HG03460 (cell line): ENCODE results near the gene ST3GAL5.

ENCODE experiments used
- ATAC-seq: cut with Tn5 transposase; IDR thresholded peaks from one replicate; pipeline ENCODE4 v1.9.1; 2021; ENCODE audit not compliant: unreplicated experiment

ST3GAL5 gene

DNA sequence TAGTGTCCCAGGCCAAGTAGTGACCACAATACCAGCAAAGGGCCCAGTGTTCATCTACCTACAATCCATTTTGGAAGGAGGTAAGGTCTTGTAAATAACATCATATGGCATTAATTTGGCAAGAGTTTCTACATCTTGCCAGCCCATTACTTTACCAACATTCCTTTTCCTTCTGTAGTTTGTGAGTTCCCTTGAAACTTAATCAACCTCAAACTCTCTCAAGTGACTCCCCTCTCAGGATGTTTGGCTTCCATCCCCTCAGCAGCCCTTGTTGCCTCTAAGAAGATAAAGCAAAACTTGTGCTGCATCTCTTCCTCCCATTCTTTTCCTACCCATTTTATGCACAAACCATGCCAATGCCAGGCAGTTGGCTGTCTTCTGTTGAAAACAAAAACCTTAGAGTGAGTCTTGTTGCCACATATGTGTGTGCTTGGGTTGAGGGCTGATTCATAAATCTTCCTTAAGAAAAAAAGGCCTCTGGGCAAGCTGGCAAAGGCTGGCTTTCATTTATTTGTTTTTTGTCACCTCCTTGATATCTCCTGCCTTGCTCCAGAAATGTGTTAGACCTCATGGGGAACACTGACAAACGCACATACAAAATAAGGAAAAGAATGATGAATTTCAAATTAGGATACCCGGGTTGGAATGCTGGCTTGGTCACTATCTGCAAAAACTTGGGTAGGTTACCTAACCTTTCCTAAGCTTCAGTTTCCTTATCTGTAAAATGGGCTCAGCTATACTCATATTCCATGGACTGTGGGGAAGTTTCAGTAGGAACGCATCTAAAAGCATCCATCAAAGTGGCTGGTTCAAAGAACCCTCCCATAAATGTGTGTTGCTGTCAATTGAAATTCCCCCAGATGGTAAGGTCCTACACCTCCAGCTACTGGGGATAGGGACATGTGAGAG is 29.4 kb upstream of the ST3GAL5 start:
- ATAC-seq, result no peak

DNA sequence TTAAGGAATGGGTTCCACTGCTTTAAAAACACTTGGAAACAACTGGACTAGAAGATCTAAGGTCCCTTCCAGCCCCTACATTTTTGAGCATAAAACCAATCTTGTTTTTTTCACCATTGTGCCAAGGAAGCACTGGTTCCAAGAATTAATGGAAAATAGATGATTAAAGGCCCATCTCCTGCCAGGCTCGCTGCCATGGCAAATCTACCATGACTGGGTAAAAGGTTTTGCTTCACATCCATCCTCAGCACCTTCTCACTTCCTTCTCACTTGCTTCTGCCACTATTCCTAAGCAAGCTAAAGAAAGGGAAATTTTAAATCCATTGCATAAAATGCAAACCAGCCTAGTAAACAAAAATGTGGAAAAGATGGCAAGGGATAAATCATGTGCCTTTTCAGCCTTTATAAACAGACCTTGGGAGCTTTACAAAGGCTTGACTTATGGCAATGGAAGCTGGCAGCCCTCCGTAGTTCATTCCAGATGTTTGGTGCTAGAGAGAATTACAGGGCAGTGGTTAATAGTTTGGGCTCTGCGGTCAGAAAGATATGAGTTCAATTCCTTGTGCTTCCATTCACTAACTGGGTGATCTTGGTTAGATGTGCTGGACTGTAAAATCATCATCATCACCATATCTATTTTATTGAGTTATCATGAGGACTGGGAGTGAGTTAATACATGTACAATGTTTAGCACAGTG is 27.0 kb upstream of the ST3GAL5 start:
- no peak for ATAC-seq

DNA sequence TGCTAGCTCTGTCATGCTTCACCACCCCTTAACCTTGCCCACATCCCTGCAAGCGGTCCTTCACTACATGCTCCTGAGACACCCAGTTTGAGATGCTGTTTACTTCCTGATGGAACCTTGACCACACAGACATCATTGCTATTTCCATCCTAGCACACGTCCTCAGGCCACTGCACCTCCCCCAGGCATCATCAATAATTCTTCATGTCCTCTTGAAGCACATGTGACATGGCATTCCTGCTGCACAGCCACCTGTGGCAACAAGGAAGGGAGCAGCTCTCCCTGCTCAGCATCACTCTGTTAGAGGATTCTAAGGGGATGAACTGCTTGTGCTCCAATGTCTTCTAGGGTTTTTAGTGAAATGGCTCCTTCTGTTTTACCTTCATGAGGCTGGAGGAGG is 26.1 kb upstream of the ST3GAL5 start:
- no peak for ATAC-seq

DNA sequence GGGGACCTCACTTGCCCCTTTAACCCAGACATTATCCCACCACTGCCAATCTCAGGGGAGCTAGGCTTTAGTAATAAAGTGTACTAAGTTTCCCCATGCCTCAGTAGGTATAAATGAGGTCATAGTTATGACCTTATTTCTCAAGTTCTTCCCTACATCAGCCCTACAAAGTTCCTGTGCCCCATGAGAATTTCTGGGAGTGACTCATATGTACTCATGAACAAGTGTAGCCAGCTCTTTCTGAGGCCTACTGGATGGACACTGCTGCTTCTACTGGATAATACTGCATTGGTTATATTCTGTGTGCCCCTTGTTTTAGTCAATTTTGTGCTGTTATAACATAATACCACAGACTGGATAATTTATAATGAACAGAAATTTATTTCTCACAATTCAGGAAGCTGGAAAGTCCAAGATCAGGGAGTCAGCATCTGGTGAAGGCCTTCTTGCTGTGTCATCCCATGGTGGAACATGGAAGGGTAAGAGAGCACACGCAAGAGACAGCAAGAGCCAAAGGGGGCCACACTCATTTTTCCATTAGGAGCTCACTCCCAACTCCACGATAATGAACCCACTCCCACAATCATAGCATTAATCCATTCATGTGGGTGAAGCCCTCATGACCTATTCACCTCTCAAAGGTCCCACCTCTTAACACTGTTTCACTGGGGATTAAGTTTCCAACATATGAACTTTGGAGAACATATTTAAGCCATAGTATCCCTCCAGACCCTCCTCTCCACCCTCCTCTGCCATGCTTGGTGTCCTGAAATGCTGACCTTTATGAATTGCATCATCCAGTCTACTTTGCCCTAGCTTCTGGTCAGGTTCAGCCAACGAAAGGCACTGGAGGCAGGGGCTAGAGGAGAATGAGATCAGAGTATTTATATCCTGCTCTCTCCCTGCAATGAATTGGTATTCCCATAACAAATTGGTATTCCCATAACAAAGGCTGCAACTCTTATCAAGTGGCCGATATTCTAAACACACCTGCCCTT is 25.4 kb upstream of the ST3GAL5 start:
- no peak for ATAC-seq

DNA sequence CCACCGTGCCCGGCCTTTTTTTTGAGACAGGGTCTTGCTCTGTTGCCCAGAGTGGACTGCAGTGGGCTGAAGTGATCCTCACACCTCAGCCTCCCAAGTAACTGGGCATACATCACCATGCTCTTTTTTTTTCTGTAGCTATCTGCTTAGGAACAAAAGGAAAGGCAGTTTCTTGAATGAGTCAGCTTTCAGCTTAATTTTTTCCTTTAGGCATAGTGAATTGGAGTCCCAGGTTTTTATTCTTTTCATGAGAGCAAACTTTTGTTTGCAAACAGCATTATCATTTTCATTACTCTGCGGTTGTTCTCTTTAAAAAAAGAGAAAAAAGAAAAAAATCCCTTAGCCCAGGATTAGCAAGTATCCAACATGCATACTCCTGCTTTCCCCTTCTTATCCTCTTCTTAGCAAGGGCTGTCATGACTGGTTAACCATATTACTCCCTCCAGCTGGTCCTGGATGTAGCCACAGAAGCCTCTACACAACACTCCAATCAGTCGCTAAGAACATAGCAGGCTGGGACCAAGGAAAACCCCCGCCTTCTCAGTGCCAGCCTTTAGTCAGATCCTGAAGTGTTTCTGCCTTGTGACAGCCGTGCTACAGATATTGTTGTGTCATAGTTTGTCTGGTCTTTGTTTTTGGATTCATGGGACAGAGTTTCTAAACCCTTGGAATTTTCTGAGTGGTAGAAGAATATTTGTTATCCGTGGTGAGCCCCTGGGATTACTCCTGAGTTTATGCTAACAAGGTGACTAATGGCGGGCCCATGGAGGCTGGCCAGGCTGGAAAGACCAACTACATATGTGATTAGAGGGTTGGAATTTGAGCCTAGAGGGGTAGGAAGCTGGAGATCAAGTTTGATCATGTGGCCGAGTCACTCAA is 23.3 kb upstream of the ST3GAL5 start:
- no peak for ATAC-seq

DNA sequence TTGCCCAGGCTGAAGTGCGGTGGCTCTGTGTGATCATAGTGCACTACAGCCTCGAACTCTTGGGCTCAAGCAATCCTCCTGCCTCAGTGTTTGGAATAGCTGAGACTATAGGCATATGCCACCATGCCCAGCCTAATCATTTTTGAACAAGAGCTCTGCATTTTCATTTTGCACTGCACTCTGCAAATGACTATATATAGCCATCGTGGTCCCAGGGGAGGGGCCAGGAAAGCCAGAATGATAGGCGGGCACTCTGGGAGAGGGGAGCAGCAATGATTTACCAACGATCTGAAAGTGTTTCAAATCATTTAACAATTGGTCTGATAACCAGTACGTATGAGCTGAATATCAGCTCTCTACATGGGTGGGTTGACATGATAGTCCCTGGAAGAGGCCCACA is 22.3 kb upstream of the ST3GAL5 start:
- ATAC-seq, result no peak

DNA sequence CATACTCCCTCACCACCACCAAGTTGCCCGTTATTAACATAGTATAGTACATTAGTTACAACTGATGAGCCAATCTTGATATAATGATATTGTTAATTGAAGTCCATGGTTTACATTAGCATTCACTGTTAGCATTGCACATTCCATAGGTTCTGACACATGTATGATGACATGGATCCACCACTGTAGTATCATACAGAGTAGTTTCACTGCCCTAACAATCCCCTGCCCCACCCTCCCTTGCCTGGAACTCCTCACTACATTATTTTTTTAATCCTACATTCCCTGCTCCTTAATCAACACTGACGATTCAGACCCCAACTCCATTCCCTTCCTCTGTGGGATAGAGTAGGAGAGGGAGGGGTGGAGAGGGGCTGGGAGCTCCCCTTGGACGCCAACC is 20.2 kb upstream of the ST3GAL5 start:
- no peak for ATAC-seq

DNA sequence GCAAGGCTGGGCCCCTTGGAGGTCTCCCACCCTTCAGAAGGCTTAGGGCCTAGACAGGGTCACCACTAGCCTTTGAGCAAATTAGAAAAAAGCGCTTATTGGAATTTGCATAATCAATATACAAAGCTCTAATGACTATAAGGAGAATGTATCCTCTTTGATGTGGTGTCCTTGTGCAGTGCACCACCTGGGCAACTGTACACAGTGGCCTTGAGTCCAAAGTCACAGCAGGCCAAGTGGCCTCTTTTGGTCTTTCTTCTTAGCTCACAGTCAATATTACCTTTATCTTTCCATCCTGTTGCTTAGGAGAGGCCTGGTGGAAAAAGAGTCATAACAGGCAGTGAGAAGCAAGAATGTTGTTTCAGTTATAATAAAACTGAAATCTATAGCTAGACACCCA is 19.7 kb upstream of the ST3GAL5 start:
- no peak for ATAC-seq

DNA sequence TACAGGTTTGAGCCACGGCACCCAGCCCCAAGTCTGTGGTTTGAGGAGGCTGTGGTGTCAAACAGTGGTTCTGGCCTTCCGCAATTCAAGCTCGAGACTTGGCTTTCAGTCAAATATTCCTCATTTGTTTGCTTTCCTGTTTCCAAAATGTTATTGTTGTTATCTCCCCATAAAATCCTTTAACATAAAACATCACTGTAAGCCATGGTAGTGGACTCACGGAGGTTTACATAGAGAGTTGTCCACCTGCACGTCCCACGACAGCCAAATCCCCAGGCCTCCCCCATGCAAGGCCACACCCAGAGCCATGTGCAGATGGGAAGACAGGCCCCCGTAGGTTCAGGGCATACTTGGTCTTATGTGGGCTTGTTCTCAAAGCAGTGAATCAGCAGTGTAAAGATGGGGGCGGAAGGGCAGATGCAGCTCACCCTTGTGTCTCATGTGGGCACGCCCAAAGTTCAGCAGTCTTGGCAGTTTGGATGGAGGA is 18.9 kb upstream of the ST3GAL5 start:
- no peak for ATAC-seq

DNA sequence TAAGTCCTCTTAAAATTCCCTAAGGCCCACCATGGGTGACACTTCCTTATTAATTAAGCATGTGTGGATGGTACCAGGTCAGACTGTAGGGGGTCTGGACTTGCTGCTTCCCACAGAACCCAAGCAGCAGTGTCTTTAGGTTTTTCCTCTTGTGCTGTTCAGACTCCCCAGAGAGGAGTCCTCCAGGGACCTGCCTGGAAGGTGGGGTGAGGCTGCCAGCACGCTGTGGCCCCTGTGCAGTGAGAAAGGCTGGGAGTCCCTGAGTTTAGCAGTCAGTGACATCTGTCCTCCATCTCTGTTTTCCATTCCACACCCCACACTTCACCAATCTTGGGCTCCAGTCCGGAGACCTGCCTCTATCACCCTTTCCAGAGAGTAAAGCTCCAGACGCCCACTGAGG is 18.0 kb upstream of the ST3GAL5 start:
- ATAC-seq, result no peak

DNA sequence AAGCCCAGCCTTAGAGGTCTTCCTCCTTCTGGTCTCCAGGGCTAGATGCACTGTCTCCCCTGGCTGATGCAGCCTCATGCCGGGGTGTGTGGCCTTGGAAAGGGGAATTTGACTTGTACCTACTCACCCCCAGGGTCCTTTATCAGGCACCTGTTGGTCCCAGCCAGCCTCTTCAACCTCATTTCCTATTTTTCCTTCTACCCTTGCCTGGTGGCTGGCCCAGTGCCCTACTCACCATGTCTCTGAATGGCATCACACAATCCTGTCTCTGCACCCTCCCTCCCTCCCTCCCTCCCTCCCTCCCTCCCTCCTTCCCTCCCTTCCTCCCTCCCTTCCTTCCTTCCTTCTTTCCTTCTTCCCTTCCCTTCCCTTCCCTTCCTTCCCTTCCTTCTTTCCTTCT is 17.1 kb upstream of the ST3GAL5 start:
- ATAC-seq, result no peak

DNA sequence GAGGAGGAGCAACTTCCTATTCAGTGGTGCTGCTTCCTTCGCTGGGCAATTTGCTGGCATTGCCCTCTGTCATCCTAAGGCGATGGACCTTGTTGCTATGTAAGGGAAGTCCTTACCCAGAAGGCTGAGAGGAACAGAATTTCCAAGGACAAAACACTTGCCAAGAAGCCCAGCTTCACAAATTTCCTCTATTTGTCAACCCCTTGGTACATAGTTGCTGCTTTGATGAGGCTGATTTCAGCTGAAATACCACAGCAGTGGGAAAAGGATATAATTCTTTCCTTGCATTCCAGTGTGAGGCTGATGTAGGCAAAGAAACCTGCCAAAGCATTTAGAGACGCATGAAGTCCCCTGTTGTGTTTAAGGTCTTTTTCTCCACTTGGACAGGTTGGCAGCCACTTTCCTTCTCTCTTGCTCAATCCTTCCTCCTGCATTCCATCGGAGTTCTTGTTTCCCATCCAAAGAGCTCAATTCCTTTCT is 16.4 kb upstream of the ST3GAL5 start:
- ATAC-seq, result no peak

DNA sequence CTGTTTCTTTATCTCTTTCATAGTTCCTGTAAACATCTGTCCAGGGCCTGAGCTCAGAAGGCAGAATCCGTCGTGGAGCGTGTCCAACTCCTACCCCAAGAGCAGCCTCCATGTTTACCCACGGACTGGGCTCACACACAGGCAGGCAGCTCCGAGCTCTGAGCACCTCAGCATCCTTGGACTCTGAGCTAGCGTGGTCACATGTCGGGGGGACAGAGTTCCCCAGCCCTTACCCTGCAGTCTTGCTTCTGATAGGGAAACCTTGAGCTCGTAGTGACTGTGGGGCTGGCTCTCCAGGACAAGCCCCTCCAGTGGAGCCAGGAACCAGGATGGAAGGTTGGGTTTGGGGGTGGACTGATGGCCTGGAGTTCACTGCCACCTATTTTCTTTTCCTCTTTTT is 15.1 kb upstream of the ST3GAL5 start:
- ATAC-seq, result no peak

DNA sequence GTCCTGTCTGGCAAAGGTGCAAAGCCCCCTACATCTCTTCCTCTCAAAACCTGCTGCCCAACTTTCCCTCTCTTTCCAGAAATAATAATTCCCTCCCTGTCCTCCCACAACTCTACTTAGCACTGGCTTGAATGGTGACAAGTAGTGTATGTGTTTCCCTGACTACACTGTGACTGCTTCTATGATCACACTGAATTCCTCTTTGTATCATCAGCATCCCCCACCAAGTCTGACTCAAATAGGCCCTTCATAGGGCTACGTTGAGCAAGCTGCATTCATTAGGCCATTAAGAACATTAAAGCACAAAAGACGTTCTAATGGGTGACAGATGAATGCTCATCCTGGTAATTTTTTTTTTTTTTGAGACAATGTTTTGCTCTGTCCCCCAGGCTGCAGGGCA is 13.7 kb upstream of the ST3GAL5 start:
- no peak for ATAC-seq

DNA sequence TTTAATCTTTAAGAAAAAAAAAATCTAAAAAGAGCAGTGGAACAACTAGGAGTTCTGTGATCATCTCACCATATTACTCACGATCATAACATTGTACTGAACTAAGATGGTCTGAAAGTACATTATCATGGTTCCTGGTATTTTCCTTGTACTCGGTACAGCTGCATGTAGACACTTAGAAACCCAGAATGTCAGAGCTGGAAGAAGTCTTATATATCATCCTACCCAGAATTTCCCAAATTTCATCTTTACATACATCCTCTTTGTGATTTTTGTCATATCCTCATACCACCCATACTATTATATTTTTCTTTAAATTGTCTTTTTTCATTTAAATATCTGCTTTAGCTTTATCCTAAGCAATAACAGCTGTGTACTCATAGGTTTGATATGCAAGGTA is 12.4 kb upstream of the ST3GAL5 start:
- no peak for ATAC-seq

DNA sequence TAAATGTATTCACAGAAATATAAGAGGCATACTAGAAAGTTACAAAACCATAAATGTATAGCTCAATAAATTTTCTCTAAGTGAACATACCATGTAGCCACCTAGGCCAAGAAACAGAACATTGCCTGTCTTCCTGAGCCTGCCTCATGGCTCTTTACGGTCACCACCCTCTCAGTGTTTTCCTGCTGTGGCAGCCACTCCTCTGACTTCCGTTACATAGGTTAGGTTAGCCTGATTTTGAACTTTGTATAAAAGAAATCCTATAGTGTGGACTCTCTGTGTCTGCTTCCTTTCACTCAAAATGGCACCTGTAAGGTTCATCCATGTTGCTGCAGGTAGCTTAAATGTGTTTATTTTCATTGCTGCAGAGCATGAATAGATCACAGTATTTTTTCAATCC is 11.6 kb upstream of the ST3GAL5 start:
- ATAC-seq, result no peak

DNA sequence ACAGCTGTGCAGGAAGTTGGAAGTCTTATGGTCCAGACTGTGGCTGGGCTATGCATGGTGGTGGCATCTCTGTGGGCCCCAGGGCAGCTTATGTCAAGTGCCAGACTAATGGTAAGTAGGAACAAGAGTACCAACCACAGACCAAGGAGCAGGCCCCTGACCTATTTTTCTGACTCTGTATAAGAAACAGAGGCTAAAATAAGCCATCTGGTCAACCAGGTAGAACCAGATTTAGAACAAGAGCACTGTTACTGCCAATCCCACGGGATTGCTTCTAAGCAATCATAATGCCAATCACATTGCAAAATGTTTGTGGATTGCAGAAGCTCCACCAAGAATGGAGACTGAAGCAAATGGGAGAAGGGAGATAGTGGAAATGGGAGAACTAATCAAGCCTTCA is 11.1 kb upstream of the ST3GAL5 start:
- ATAC-seq, result no peak

DNA sequence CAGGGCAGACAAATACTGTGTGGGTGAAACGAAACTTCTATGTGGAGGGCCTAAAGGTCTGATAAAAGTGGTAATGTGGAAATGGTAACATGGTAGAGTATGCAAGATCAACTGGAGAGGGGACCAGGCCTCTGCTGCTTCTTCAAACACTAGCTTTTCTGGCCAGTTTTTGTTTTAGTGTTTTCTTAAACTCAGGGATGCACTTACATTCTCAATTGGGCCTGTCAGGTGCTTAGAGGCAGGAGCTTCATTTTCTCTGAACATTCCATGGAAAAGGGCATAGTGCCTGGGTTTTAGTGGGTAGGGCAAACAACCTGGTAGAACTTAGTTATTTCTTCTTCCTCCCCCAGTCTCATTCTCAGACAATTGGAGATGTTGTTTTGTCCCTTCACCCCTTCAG is 10.5 kb upstream of the ST3GAL5 start:
- no peak for ATAC-seq

DNA sequence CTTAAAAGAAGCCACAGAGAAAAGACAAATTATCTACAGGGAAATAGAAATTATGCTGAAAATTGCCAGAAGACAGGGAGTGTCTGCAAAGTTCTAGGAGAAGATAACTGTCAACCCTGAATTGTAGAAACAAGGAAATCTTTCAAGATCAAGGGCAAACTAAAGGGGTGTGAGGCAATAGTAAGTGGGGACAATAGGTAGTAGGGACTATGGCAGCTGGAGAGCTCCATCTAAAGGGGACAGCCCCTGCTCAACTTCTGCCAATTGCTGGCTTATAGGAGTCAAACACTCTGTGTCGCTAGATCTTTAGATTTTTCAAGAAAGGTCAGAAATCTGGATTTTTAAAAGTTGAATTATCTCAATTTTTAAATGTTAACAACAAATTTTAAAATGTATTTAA is 10.1 kb upstream of the ST3GAL5 start:
- no peak for ATAC-seq
